ENCODE measurements around the gene SLC38A5. TPM values are rescaled to one million over a fixed set of nuclear protein-coding genes. Genes with fewer than 3 reads are reported as not detected.

Gene SLC38A5
- total and polyA plus RNA-seq, 2 experiments from 2014 or later, result not detected

Other genes starting within 250 kb of the SLC38A5 start
- not detected in 2 replicates for gene SSX1, start 214.9 kb downstream of the SLC38A5 start, total RNA-seq
- not detected in 2 replicates for gene SSX1, start 214.9 kb downstream of the SLC38A5 start, polyA plus RNA-seq
- not detected in 2 replicates for gene SSX3, start 113.6 kb downstream of the SLC38A5 start, total RNA-seq
- not detected in 2 replicates for gene SSX3, start 113.6 kb downstream of the SLC38A5 start, polyA plus RNA-seq
- not detected in 2 replicates for gene SSX4, start 86.7 kb downstream of the SLC38A5 start, total RNA-seq
- gene SSX4, start 86.7 kb downstream of the SLC38A5 start, polyA plus RNA-seq, result not detected in 2 replicates
- gene SSX4B, start 58.3 kb downstream of the SLC38A5 start, total RNA-seq, result not detected in 2 replicates
- not detected in 2 replicates for gene SSX4B, start 58.3 kb downstream of the SLC38A5 start, polyA plus RNA-seq
- 34.8 and 40.5 TPM in 2 replicates for gene FTSJ1, start 5.9 kb upstream of the SLC38A5 start, total RNA-seq
- 36.8 and 42.4 TPM in 2 replicates for gene FTSJ1, start 5.9 kb upstream of the SLC38A5 start, polyA plus RNA-seq
- 24.2 and 29.2 TPM in 2 replicates for gene PORCN, start 38.7 kb upstream of the SLC38A5 start, total RNA-seq
- gene PORCN, start 38.7 kb upstream of the SLC38A5 start, polyA plus RNA-seq, result 13.3 and 20.1 TPM in 2 replicates
- gene EBP, start 51.5 kb upstream of the SLC38A5 start, total RNA-seq, result 74.5 and 141 TPM in 2 replicates
- gene EBP, start 51.5 kb upstream of the SLC38A5 start, polyA plus RNA-seq, result 100 and 159 TPM in 2 replicates
- gene TBC1D25, start 69.5 kb upstream of the SLC38A5 start, total RNA-seq, result 11.0 and 17.5 TPM in 2 replicates
- 9.9 and 18.1 TPM in 2 replicates for gene TBC1D25, start 69.5 kb upstream of the SLC38A5 start, polyA plus RNA-seq
- gene RBM3, start 104.2 kb upstream of the SLC38A5 start, total RNA-seq, result 47.8 and 70.8 TPM in 2 replicates
- gene RBM3, start 104.2 kb upstream of the SLC38A5 start, polyA plus RNA-seq, result 45.2 and 65.7 TPM in 2 replicates
- 151 and 205 TPM in 2 replicates for gene WDR13, start 127.2 kb upstream of the SLC38A5 start, total RNA-seq
- gene WDR13, start 127.2 kb upstream of the SLC38A5 start, polyA plus RNA-seq, result 150 and 168 TPM in 2 replicates
- gene WAS, start 213.5 kb upstream of the SLC38A5 start, total RNA-seq, result 1.9 TPM in 2 replicates
- 1.7 and 4.3 TPM in 2 replicates for gene WAS, start 213.5 kb upstream of the SLC38A5 start, polyA plus RNA-seq
- 5.5 and 8.1 TPM in 2 replicates for gene SUV39H1, start 226.5 kb upstream of the SLC38A5 start, total RNA-seq
- gene SUV39H1, start 226.5 kb upstream of the SLC38A5 start, polyA plus RNA-seq, result 6.7 and 6.9 TPM in 2 replicates

All from cardiac muscle cell (in vitro differentiated cells and primary cell).